ENCODE data around the gene TLE3. TPM values are rescaled to one million over a fixed set of nuclear protein-coding genes. Genes with fewer than 3 reads are reported as not detected.

Gene TLE3
- total RNA-seq, 2 experiments from 2014 or later, result 159 to 167 TPM

- Histone ChIP-seq H3K4me1 (ENCODE audit: insufficient read depth, low read length) (peaks cover 4% of the 10 kb centered on the region), H3K4me3 (ENCODE audit: low read length) (no peak overlapping the region), H3K9me3 (ENCODE audit: control insufficient read depth in 1 of 2, insufficient read depth in 1 of 2, low read length in 2 of 2) (no peaks in the 10 kb centered on the region), H3K27me3 (ENCODE audit: control insufficient read depth in 1 of 2, insufficient read depth in 2 of 2, low read length in 2 of 2) (no peaks in the 10 kb centered on the region), H3K36me3 (ENCODE audit: insufficient read depth, low read length) (no peaks in the 10 kb centered on the region), H3K27ac (ENCODE audit: low read depth in 1 of 2, low read length in 2 of 2) (no peak overlapping the region)
- POLR2A ChIA-PET, result no interaction called here
- Mint-ChIP-seq H3K9me3 (no peaks in the 10 kb centered on the region), H3K36me3 (ENCODE audit: low read depth) (no peaks in the 10 kb centered on the region), H3K4me1 (ENCODE audit: low read depth) (peaks cover 5% of the 10 kb centered on the region), H3K4me3 (no peak overlapping the region), H3K27ac (no peak overlapping the region), H3K27me3 (no peaks in the 10 kb centered on the region)
- intact Hi-C loops (cut with DNase I, micrococcal nuclease), result loop anchor here in 1 of 2 experiments (10.0 kb wide), 1 partner anchor 353 kb away; no protein-coding TSS in a partner anchor
- CTCF ChIA-PET, result no interaction called here
- no peak for TF ChIP-seq CTCF (IDR thresholded peaks at IDR 0.05)
- ATAC-seq (ENCODE audit: poor library complexity) (no peak), DNase-seq (no peak)
These were observed 13.7 kb upstream of the TLE3 start for GRCh38 chr15:70111203-70112073.

- Histone ChIP-seq H3K4me1 (ENCODE audit: insufficient read depth, low read length) (peaks cover 4% of the 10 kb centered on the region), H3K27me3 (ENCODE audit: control insufficient read depth in 1 of 2, insufficient read depth in 2 of 2, low read length in 2 of 2) (no peaks in the 10 kb centered on the region), H3K27ac (ENCODE audit: low read depth in 1 of 2, low read length in 2 of 2) (no peak overlapping the region), H3K4me3 (ENCODE audit: low read length) (no peak overlapping the region), H3K36me3 (ENCODE audit: insufficient read depth, low read length) (no peaks in the 10 kb centered on the region), H3K9me3 (ENCODE audit: control insufficient read depth in 1 of 2, insufficient read depth in 1 of 2, low read length in 2 of 2) (no peaks in the 10 kb centered on the region)
- ChIA-PET CTCF (no interaction called here), POLR2A (interaction anchor here (1.2 kb wide), 1 partner anchor 349 kb away, joined by 3 read pairs; no protein-coding TSS in a partner anchor)
- TF ChIP-seq CTCF (IDR thresholded peaks at IDR 0.05), result no peak
- DNase-seq (no peak), ATAC-seq (ENCODE audit: poor library complexity) (no peak)
- Mint-ChIP-seq H3K27me3 (no peaks in the 10 kb centered on the region), H3K4me3 (no peak overlapping the region), H3K36me3 (ENCODE audit: low read depth) (no peaks in the 10 kb centered on the region), H3K27ac (no peak overlapping the region), H3K4me1 (ENCODE audit: low read depth) (peaks cover 5% of the 10 kb centered on the region), H3K9me3 (no peaks in the 10 kb centered on the region)
- intact Hi-C loops (cut with DNase I, micrococcal nuclease), result loop anchor here in 1 of 2 experiments (10.0 kb wide), 1 partner anchor 355 kb away; no protein-coding TSS in a partner anchor
These were observed 12.3 kb upstream of the TLE3 start for GRCh38 chr15:70109978-70110377.

GRCh38 chr15:70109531-70109930 lies 11.8 kb upstream of the TLE3 start:
- POLR2A ChIA-PET, result interaction anchor here (1.2 to 1.5 kb wide), 2 partner anchors 12 to 349 kb away, joined by 3 to 4 read pairs; partner anchors contain the start of gene TLE3
- H3K27me3 Mint-ChIP-seq, result no peaks in the 10 kb centered on the region

More at GRCh38 chr15:70109531-70109930, 11.8 kb upstream of the TLE3 start:
- TF ChIP-seq CTCF (IDR thresholded peaks at IDR 0.05), result no peak
- no peak overlapping the region for H3K27ac ChIP-seq (ENCODE audit: low read depth in 1 of 2, low read length in 2 of 2)
- Mint-ChIP-seq H3K36me3 (ENCODE audit: low read depth) (no peaks in the 10 kb centered on the region), H3K4me1 (ENCODE audit: low read depth) (peaks cover 5% of the 10 kb centered on the region), H3K27ac (no peak overlapping the region), H3K9me3 (no peaks in the 10 kb centered on the region), H3K4me3 (no peak overlapping the region)
- DNase-seq, result no peak
- no peaks in the 10 kb centered on the region for H3K36me3 ChIP-seq (ENCODE audit: insufficient read depth, low read length)
- no peaks in the 10 kb centered on the region for H3K9me3 ChIP-seq (ENCODE audit: control insufficient read depth in 1 of 2, insufficient read depth in 1 of 2, low read length in 2 of 2)
- no peak overlapping the region for H3K4me3 ChIP-seq (ENCODE audit: low read length)
- CTCF ChIA-PET, result no interaction called here
- no peak for ATAC-seq (ENCODE audit: poor library complexity)
- peaks cover 4% of the 10 kb centered on the region for H3K4me1 ChIP-seq (ENCODE audit: insufficient read depth, low read length)
- no peaks in the 10 kb centered on the region for H3K27me3 ChIP-seq (ENCODE audit: control insufficient read depth in 1 of 2, insufficient read depth in 2 of 2, low read length in 2 of 2)
- intact Hi-C loops (cut with DNase I, micrococcal nuclease), result no loop called here
